ENCODE results near the gene PLD1.

PLD1 gene

GRCh38 chr3:171703144-171703543 lies 107.1 kb downstream of the PLD1 start:
- DNase-seq (ENCODE audit: low read depth): no peak
- TF ChIP-seq MAX (IDR thresholded peaks at IDR 0.05; ENCODE audit: low read depth, low read length) (no peak), CTCF (IDR thresholded peaks at IDR 0.05; ENCODE audit: low read depth, low read length) (no peak), MYC (IDR thresholded peaks at IDR 0.05; ENCODE audit: low read depth, low read length) (no peak), POLR2A (IDR thresholded peaks at IDR 0.05; ENCODE audit: extremely low read depth, insufficient read length) (no peak)
- H3K4me3 ChIP-seq (ENCODE audit: low read depth, low read length): no peak overlapping the region

- TF ChIP-seq POLR2A (IDR thresholded peaks at IDR 0.05; ENCODE audit: extremely low read depth, insufficient read length): no peak
- TF ChIP-seq CTCF (IDR thresholded peaks at IDR 0.05; ENCODE audit: low read depth, low read length): no peak
- no peak for TF ChIP-seq MAX (IDR thresholded peaks at IDR 0.05; ENCODE audit: low read depth, low read length)
- TF ChIP-seq MYC (IDR thresholded peaks at IDR 0.05; ENCODE audit: low read depth, low read length): no peak
- DNase-seq (ENCODE audit: low read depth): peak; percentile 54
- H3K4me3 ChIP-seq (ENCODE audit: low read depth, low read length): no peak overlapping the region
Observed at GRCh38 chr3:171700653-171701052, 109.6 kb downstream of the PLD1 start.

- TF ChIP-seq MAX (IDR thresholded peaks at IDR 0.05; ENCODE audit: low read depth, low read length) (no peak), CTCF (IDR thresholded peaks at IDR 0.05; ENCODE audit: low read depth, low read length) (no peak), POLR2A (IDR thresholded peaks at IDR 0.05; ENCODE audit: extremely low read depth, insufficient read length) (no peak), MYC (IDR thresholded peaks at IDR 0.05; ENCODE audit: low read depth, low read length) (no peak)
- no peak for DNase-seq (ENCODE audit: low read depth)
- no peak overlapping the region for H3K4me3 ChIP-seq (ENCODE audit: low read depth, low read length)
Observed at GRCh38 chr3:171700157-171700556, 110.1 kb downstream of the PLD1 start.

GRCh38 chr3:171699601-171700000 lies 110.7 kb downstream of the PLD1 start:
- no peak overlapping the region for H3K4me3 ChIP-seq (ENCODE audit: low read depth, low read length)
- no peak for DNase-seq (ENCODE audit: low read depth)
- TF ChIP-seq MYC (IDR thresholded peaks at IDR 0.05; ENCODE audit: low read depth, low read length): no peak
- TF ChIP-seq MAX (IDR thresholded peaks at IDR 0.05; ENCODE audit: low read depth, low read length): no peak
- TF ChIP-seq CTCF (IDR thresholded peaks at IDR 0.05; ENCODE audit: low read depth, low read length): no peak
- TF ChIP-seq POLR2A (IDR thresholded peaks at IDR 0.05; ENCODE audit: extremely low read depth, insufficient read length): no peak

GRCh38 chr3:171696805-171697204 lies 113.5 kb downstream of the PLD1 start:
- TF ChIP-seq CTCF (IDR thresholded peaks at IDR 0.05; ENCODE audit: low read depth, low read length) (no peak), POLR2A (IDR thresholded peaks at IDR 0.05; ENCODE audit: extremely low read depth, insufficient read length) (no peak), MAX (IDR thresholded peaks at IDR 0.05; ENCODE audit: low read depth, low read length) (no peak), MYC (IDR thresholded peaks at IDR 0.05; ENCODE audit: low read depth, low read length) (no peak)
- DNase-seq (ENCODE audit: low read depth): no peak
- no peak overlapping the region for H3K4me3 ChIP-seq (ENCODE audit: low read depth, low read length)

GRCh38 chr3:171695426-171695825 lies 114.9 kb downstream of the PLD1 start:
- no peak for TF ChIP-seq MYC (IDR thresholded peaks at IDR 0.05; ENCODE audit: low read depth, low read length)
- no peak for TF ChIP-seq POLR2A (IDR thresholded peaks at IDR 0.05; ENCODE audit: extremely low read depth, insufficient read length)
- TF ChIP-seq MAX (IDR thresholded peaks at IDR 0.05; ENCODE audit: low read depth, low read length): no peak
- no peak for TF ChIP-seq CTCF (IDR thresholded peaks at IDR 0.05; ENCODE audit: low read depth, low read length)
- DNase-seq (ENCODE audit: low read depth): no peak
- H3K4me3 ChIP-seq (ENCODE audit: low read depth, low read length): no peak overlapping the region

All from NB4 (cell line).